Jurkat, Clone E6-1 (cell line): Measurements from ENCODE around the gene ME3.
"Not testable (repeated sequence)": the region's sequence is repeated elsewhere in the genome, so short reads cannot be mapped to it uniquely, and the experiment has no call there.

Source experiments
- DNase-seq: peaks from one replicate; pipeline ENCODE4 v3.0.0-alpha.2; 2011; ENCODE audit warnings: low read depth, low spot score
- H3K4me3 ChIP-seq: 2 replicates; pipeline ENCODE4 v1.5.1; 2011; ENCODE audit warnings: mild to moderate bottlenecking, low read length, control low read depth, moderate library complexity

The ME3 gene

GRCh38 chr11:86629045-86629706, 43.2 kb downstream of the ME3 start:
- DNase-seq = no peak
- no peak overlapping the region for H3K4me3 ChIP-seq

GRCh38 chr11:86627776-86628455, 44.5 kb downstream of the ME3 start:
- no peak overlapping the region for H3K4me3 ChIP-seq
- DNase-seq = no peak

GRCh38 chr11:86625981-86626380, 46.4 kb downstream of the ME3 start:
- no peak overlapping the region for H3K4me3 ChIP-seq
- no peak for DNase-seq

GRCh38 chr11:86625544-86625943, 46.9 kb downstream of the ME3 start:
- DNase-seq = no peak
- no peak overlapping the region for H3K4me3 ChIP-seq

- no peak overlapping the region for H3K4me3 ChIP-seq
- DNase-seq = no peak
These were observed 48.0 kb downstream of the ME3 start for GRCh38 chr11:86624366-86624765.

- H3K4me3 ChIP-seq = no peak overlapping the region
- DNase-seq = no peak
These were observed 48.7 kb downstream of the ME3 start for GRCh38 chr11:86623736-86624135.

- no peak for DNase-seq
- no peak overlapping the region for H3K4me3 ChIP-seq
These were observed 49.3 kb downstream of the ME3 start for GRCh38 chr11:86623041-86623621.

- no peak for DNase-seq
- H3K4me3 ChIP-seq = no peak overlapping the region
These were observed 50.6 kb downstream of the ME3 start for GRCh38 chr11:86621854-86622253.

GRCh38 chr11:86620891-86621521, 51.4 kb downstream of the ME3 start:
- no peak for DNase-seq
- no peak overlapping the region for H3K4me3 ChIP-seq

GRCh38 chr11:86619428-86619827, 53.0 kb downstream of the ME3 start:
- DNase-seq = not testable (repeated sequence)

GRCh38 chr11:86617502-86617901, 54.9 kb downstream of the ME3 start:
- H3K4me3 ChIP-seq = no peak overlapping the region
- DNase-seq = no peak

More at GRCh38 chr11:86619428-86619827, 53.0 kb downstream of the ME3 start:
- H3K4me3 ChIP-seq = not testable (repeated sequence)

- H3K4me3 ChIP-seq = no peak overlapping the region
- no peak for DNase-seq
These were observed 56.9 kb downstream of the ME3 start for GRCh38 chr11:86615487-86615886.

GRCh38 chr11:86610559-86611341, 61.7 kb downstream of the ME3 start:
- DNase-seq = no peak
- H3K4me3 ChIP-seq = no peak overlapping the region

GRCh38 chr11:86608251-86608799, 64.1 kb downstream of the ME3 start:
- DNase-seq = peak; percentile 42
- H3K4me3 ChIP-seq = no peak overlapping the region

- no peak overlapping the region for H3K4me3 ChIP-seq
- DNase-seq = no peak
These were observed 65.5 kb downstream of the ME3 start for GRCh38 chr11:86606836-86607481.

- no peak for DNase-seq
- no peak overlapping the region for H3K4me3 ChIP-seq
These were observed 66.1 kb downstream of the ME3 start for GRCh38 chr11:86606270-86606835.

- H3K4me3 ChIP-seq = no peak overlapping the region
- no peak for DNase-seq
These were observed 75.4 kb downstream of the ME3 start for GRCh38 chr11:86596861-86597586.

GRCh38 chr11:86595955-86596354, 76.5 kb downstream of the ME3 start:
- no peak overlapping the region for H3K4me3 ChIP-seq
- no peak for DNase-seq
